ENCODE measurements around the gene EFCAB9.

EFCAB9 gene

DNA sequence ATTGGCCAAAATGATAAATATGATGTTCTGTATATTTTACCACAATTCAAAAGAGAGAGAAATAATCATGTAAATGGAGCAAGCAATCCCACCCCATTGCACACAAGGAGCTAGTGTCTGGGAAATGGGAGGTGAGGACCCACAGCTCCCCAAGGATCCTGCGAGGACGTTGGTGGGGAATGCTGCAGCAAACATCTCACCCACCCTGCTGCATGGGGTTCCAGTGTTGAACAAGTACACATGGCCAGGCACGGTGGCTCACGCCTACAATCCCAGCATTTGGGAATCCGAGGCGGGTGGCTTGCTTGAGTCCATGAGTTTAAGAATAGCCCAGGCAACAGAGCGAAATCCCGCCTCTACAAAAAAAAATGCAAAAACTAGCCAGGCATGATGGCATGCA lies 35.0 kb upstream of the EFCAB9 start:
- H3K4me3 ChIP-seq (replicated peaks; ENCODE audit: low read depth, low read length) = no peak overlapping the region
- TF ChIP-seq, protein P1, sequence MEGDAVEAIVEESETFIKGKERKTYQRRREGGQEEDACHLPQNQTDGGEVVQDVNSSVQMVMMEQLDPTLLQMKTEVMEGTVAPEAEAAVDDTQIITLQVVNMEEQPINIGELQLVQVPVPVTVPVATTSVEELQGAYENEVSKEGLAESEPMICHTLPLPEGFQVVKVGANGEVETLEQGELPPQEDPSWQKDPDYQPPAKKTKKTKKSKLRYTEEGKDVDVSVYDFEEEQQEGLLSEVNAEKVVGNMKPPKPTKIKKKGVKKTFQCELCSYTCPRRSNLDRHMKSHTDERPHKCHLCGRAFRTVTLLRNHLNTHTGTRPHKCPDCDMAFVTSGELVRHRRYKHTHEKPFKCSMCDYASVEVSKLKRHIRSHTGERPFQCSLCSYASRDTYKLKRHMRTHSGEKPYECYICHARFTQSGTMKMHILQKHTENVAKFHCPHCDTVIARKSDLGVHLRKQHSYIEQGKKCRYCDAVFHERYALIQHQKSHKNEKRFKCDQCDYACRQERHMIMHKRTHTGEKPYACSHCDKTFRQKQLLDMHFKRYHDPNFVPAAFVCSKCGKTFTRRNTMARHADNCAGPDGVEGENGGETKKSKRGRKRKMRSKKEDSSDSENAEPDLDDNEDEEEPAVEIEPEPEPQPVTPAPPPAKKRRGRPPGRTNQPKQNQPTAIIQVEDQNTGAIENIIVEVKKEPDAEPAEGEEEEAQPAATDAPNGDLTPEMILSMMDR (IDR thresholded peaks at IDR 0.05; ENCODE audit: low read length, missing control alignments) = no peak
- DNase-seq (ENCODE audit: low read depth) = no peak

DNA sequence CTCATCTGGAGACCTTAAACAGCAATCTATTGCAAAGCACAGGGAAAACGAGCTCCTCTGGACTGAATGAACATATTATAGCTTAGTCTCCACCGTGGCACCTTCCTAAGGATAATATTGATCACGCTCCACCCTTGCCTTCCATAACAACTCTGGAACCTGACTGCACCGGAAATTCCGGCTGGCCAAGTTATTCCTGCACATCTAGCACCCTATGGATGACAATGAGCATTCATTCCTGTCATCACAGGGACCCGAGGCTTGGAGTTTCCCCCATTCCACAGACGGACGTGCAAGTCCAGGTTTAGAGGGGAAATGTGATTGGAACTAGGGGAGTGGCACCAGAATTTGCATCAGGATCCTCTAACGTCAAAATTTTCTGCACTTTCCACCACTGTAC lies 33.5 kb upstream of the EFCAB9 start:
- no peak for DNase-seq (ENCODE audit: low read depth)
- no peak overlapping the region for H3K4me3 ChIP-seq (replicated peaks; ENCODE audit: low read depth, low read length)
- TF ChIP-seq, protein P1 (IDR thresholded peaks at IDR 0.05; ENCODE audit: low read length, missing control alignments) = no peak

DNA sequence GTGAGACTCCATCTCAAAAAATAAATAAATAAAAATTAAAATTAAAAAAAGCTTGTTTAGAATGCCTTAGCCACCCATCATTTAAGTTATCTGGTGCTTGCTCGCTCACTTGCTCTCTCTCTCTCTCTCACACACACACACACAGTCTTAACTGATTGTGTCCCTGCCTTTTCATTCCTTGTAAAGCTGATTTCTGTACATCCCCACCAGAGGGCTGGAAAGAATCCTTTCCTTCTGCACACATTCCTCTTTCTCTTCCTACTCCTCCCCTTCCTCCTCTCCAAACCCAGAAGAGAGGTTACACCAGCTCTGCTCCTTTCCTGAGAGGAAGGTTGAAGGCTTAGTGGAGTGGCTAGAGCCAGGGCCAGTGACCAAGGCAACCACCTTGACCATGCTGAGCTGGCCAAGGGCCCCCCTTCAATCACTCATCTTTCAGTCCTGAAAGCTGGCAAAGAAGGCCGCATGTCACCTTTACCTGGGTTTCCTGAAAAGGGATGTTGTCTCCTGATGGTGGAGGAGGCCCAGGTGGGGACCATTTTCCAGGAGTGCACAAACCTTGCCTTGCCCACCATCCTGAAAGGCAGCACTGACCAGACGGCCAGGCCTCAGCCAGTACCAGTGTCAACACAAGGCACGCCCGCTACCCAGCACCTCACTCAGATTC lies 31.5 kb upstream of the EFCAB9 start:
- no peak overlapping the region for H3K4me3 ChIP-seq (replicated peaks; ENCODE audit: low read depth, low read length)
- TF ChIP-seq, protein P1 (IDR thresholded peaks at IDR 0.05; ENCODE audit: low read length, missing control alignments) = peak; percentile 35
- DNase-seq (ENCODE audit: low read depth) = peak; percentile 55

DNA sequence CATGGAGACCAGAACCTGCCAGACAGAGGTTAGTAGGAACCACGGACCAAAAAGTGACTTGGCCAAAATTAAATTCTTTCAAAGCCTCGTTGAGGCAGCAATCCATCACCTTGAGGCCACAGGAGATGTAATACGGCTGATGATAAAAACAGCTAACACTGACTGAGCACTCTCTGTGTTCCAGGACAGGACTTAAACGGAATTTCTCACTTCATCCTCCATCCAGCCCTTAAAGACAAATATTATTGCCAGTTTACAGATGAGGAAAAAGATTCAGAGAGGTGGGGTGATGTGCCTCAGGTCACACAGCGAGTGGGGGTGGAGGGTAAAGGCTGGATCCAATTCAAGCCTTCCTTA lies 31.0 kb upstream of the EFCAB9 start:
- H3K4me3 ChIP-seq (replicated peaks; ENCODE audit: low read depth, low read length) = no peak overlapping the region
- DNase-seq (ENCODE audit: low read depth) = no peak
- TF ChIP-seq, protein P1 (IDR thresholded peaks at IDR 0.05; ENCODE audit: low read length, missing control alignments) = no peak

DNA sequence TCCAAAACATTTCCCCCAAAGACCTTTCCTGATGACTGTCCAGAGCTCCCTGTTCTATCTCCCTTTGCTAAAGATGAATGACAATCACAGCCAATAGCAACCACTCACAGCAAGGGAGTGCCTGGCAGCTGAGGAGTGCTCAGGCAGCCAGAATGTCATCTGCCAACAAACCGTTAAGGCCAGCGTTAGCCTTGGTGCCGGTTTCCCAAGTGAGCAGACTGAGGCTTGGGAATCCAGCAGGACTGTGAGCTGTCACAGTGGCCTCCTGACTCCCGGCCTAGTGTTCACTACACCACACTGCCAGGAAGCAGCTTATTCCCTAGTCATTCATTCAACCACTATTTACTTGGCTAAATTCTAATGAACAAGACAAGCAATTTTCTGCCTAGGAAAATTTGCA lies 30.6 kb upstream of the EFCAB9 start:
- no peak overlapping the region for H3K4me3 ChIP-seq (replicated peaks; ENCODE audit: low read depth, low read length)
- TF ChIP-seq, protein P1 (IDR thresholded peaks at IDR 0.05; ENCODE audit: low read length, missing control alignments) = no peak
- no peak for DNase-seq (ENCODE audit: low read depth)

DNA sequence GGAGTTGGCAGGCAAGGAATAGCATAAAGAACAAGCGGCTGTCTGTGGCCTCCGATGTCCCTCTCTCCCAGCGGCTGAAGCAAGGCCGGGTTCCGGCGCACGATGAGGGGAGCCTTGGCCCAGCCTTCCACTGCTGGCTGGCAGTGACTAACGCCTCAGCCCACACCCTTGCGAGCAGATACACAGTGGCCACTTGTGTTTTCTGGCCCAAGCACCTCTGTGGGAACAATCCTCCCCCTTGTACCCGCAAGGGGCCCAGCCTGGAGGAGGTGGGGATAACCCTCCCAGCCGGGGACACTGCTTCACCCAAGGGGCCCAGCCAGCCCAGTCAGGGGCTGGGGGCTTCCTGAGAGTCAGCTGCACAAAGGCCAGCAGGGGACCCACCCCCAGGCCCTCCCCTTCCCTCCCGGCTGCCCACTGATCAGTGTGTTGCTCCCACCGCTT lies 29.2 kb upstream of the EFCAB9 start:
- TF ChIP-seq, protein P1 (IDR thresholded peaks at IDR 0.05; ENCODE audit: low read length, missing control alignments) = no peak
- no peak overlapping the region for H3K4me3 ChIP-seq (replicated peaks; ENCODE audit: low read depth, low read length)
- peak; percentile 70 for DNase-seq (ENCODE audit: low read depth)

DNA sequence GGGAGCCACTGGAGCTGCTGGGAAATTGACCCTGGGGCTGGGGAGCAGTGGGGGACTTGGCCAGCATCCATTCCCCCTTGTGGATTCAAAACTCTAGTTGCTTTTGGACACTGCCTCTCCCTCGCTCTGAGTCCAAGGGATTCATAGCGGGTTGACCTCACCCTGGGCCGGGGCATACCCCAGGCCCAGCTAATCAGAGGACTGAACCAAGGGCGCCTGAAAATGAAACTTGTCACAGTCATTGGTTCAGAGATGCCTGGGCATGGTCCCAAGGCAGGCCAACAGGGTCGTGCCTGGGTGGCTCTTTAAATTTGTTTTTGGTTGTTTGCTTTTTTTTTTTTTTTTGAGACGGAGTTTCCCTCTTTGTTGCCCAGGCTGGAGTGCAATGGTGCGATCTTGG lies 28.5 kb upstream of the EFCAB9 start:
- TF ChIP-seq, protein P1 (IDR thresholded peaks at IDR 0.05; ENCODE audit: low read length, missing control alignments) = no peak
- no peak for DNase-seq (ENCODE audit: low read depth)
- no peak overlapping the region for H3K4me3 ChIP-seq (replicated peaks; ENCODE audit: low read depth, low read length)

Measured in fibroblast of pulmonary artery (primary cell).